HG02763 (cell line): ENCODE results near the gene ESRRA.

Source experiments
- ATAC-seq: cut with Tn5 transposase; IDR thresholded peaks from one replicate; pipeline ENCODE4 v1.9.1; 2021; ENCODE audit warnings: mild to moderate bottlenecking, moderate library complexity; ENCODE audit not compliant: unreplicated experiment

ESRRA gene

GRCh38 chr11:64364435-64364834 is 59.1 kb downstream of the ESRRA start:
- no peak for ATAC-seq

- no peak for ATAC-seq
Observed at GRCh38 chr11:64364911-64365310, 59.6 kb downstream of the ESRRA start.
